ENCODE results near the gene HHIP. TPM values are rescaled to one million over a fixed set of nuclear protein-coding genes. Genes with fewer than 3 reads are reported as not detected.

HHIP gene
- total and polyA plus RNA-seq, 2 of the 13 experiments (the other 11 are each of a cell fraction or from before 2014, with no cell fraction given) = not detected

DNA sequence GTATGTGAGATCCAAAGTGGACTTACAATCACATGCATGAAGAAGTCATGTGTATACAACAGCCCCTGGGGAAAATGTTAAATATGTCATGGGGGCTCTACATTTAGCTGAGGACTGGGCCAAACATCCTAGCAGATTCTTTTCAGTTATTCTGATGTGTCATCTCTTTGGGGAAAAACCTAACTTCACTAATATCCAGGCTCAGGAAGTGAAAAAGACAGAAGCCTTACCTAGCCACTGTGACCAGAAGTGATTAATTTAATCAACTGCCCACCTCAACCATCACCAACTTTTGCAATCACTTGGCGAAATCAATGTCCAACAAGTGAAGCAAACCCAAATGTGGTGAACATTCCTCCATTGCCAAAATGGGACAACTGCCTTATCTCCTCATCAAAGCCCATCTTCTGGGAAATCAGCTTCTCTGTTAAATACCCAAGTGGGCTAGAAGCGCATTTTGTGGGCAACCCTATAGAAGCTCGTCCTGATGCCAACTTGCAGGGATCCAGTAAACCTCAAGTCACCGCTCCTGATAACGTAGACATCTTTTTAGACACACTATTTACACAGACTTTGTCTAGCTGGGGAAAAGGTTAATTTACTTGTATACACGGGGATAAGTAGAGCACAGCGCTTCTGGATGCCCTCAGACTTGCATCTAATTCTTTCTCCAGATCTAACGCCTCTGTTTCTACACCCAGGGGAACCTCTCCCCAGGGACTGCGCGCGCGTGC, 1.4 kb upstream of the HHIP start:
- POLR2A ChIA-PET = no interaction called here
- TF ChIP-seq LCORL (IDR thresholded peaks at IDR 0.05) (no peak), LCORL (CRISPR knock-in tag; IDR thresholded peaks at IDR 0.05) (no peak), NFE2L2 (IDR thresholded peaks at IDR 0.05; ENCODE audit: low read length) (no peak), ZNF468 (CRISPR knock-in tag; IDR thresholded peaks at IDR 0.05) (no peak)
- TF ChIP-seq, protein P1, sequence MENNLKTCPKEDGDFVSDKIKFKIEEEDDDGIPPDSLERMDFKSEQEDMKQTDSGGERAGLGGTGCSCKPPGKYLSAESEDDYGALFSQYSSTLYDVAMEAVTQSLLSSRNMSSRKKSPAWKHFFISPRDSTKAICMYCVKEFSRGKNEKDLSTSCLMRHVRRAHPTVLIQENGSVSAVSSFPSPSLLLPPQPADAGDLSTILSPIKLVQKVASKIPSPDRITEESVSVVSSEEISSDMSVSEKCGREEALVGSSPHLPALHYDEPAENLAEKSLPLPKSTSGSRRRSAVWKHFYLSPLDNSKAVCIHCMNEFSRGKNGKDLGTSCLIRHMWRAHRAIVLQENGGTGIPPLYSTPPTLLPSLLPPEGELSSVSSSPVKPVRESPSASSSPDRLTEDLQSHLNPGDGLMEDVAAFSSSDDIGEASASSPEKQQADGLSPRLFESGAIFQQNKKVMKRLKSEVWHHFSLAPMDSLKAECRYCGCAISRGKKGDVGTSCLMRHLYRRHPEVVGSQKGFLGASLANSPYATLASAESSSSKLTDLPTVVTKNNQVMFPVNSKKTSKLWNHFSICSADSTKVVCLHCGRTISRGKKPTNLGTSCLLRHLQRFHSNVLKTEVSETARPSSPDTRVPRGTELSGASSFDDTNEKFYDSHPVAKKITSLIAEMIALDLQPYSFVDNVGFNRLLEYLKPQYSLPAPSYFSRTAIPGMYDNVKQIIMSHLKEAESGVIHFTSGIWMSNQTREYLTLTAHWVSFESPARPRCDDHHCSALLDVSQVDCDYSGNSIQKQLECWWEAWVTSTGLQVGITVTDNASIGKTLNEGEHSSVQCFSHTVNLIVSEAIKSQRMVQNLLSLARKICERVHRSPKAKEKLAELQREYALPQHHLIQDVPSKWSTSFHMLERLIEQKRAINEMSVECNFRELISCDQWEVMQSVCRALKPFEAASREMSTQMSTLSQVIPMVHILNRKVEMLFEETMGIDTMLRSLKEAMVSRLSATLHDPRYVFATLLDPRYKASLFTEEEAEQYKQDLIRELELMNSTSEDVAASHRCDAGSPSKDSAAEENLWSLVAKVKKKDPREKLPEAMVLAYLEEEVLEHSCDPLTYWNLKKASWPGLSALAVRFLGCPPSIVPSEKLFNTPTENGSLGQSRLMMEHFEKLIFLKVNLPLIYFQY (CRISPR knock-in tag; IDR thresholded peaks at IDR 0.05; ENCODE audit: borderline replicate concordance) = no peak
- no peak for ATAC-seq
- peaks cover 3 to 31% of the 10 kb centered on the region in 2 experiments for H3K27me3 ChIP-seq (ENCODE audit: control insufficient read depth in 1 of 2, insufficient read depth in 2 of 2, low read length in 2 of 2)
- H2AFZ ChIP-seq (ENCODE audit: low read length) = no peak overlapping the region
- 39% methylated on average over 10 of the region's 12 CpGs for WGBS (ENCODE audit: low lambda C conversion rate)
- no peak overlapping the region for H3K27ac ChIP-seq (ENCODE audit: extremely low read length, insufficient read depth, low read length)
- FAIRE-seq = no peak
- CTCF ChIA-PET (ENCODE audit: low intra/inter-chr PET ratio, low total read pairs) = no interaction called here
- no peak for DNase-seq (ENCODE audit: low spot score)
- no peaks in the 10 kb centered on the region for H4K20me1 ChIP-seq (ENCODE audit: insufficient read depth, low read length)
- in situ Hi-C loops (cut with HindIII; ENCODE audit: extremely low pct_ligation_motif_present, low pct_unique_long_range_greater_than_20kb) (no loop called here), intact Hi-C loops (cut with micrococcal nuclease; ENCODE audit: unreplicated experiment) (no loop called here)
- no TSS peak for BruUV-seq (replicated peaks)
- H3K79me2 ChIP-seq (ENCODE audit: insufficient read depth, low read length) = no peaks in the 10 kb centered on the region
- no peak overlapping the region for H3K4me2 ChIP-seq (ENCODE audit: low read depth, low read length)
- H3K4me3 ChIP-seq (replicated peaks in 1 of 3; ENCODE audit: insufficient read depth in 1 of 3, low read depth in 2 of 3, low read length in 3 of 3) = no peak overlapping the region
- no peak overlapping the region for H3K9ac ChIP-seq (ENCODE audit: insufficient read depth, low read depth, low read length)
- H3K36me3 ChIP-seq (replicated peaks in 1 of 2; ENCODE audit: control insufficient read depth in 1 of 2, insufficient read depth in 2 of 2, low read length in 2 of 2) = no peaks in the 10 kb centered on the region
- no peaks in the 10 kb centered on the region for H3K9me3 ChIP-seq (ENCODE audit: low read length)
- H3K4me1 ChIP-seq (ENCODE audit: insufficient read depth, low read length) = no peaks in the 10 kb centered on the region

All from HepG2 (cell line).